ENCODE measurements around the gene VPREB1. TPM values are rescaled to one million over a fixed set of nuclear protein-coding genes. Genes with fewer than 3 reads are reported as not detected.

VPREB1 gene
- total and polyA plus RNA-seq, 10 donors: 0.22 to 9.6 (median 0.30) TPM; not detected in 7

GRCh38 chr22:22210375-22210774 lies 34.2 kb upstream of the VPREB1 start:
- 38 to 48% (median 44%) methylated on average over 4 of the region's 4 CpGs for WGBS, 5 donors
- H3K27me3 ChIP-seq (replicated peaks in 1 of 7): peaks cover 0 to 14% (median 0%) of the 10 kb centered on the region in 7 donors
- no peak overlapping the region for H3K27ac ChIP-seq
- H3K36me3 ChIP-seq: no peaks in the 10 kb centered on the region
- intact Hi-C loops (cut with DNase I; ENCODE audit: low total_unique reads): no loop called here
- DNase-seq: no peak
- H3K9me3 ChIP-seq: no peaks in the 10 kb centered on the region
- TF ChIP-seq POLR2A (IDR thresholded peaks at IDR 0.05): no peak
- TF ChIP-seq POLR2AphosphoS5 (IDR thresholded peaks at IDR 0.05): no peak
- no peak for TF ChIP-seq CTCF (IDR thresholded peaks at IDR 0.05 in 8 of 11, conservative IDR thresholded peaks at IDR 0.05 in 3 of 11)
- H3K4me1 ChIP-seq: peaks cover 0 to 63% (median 24%) of the 10 kb centered on the region in 6 donors
- H3K4me3 ChIP-seq: no peak overlapping the region

- Histone ChIP-seq H3K27ac (no peak overlapping the region), H3K36me3 (no peaks in the 10 kb centered on the region), H3K9me3 (no peaks in the 10 kb centered on the region), H3K27me3 (replicated peaks in 1 of 7) (peaks cover 0 to 14% (median 0%) of the 10 kb centered on the region in 7 donors), H3K4me3 (no peak overlapping the region), H3K4me1 (peaks cover 0 to 63% (median 27%) of the 10 kb centered on the region in 6 donors)
- WGBS, 5 donors: 69 to 77% (median 71%) methylated on average over 12 to 13 of the region's 13 CpGs
- intact Hi-C loops (cut with DNase I; ENCODE audit: low total_unique reads): no loop called here
- no peak for TF ChIP-seq POLR2A (IDR thresholded peaks at IDR 0.05)
- TF ChIP-seq POLR2AphosphoS5 (IDR thresholded peaks at IDR 0.05): no peak
- no peak for TF ChIP-seq CTCF (IDR thresholded peaks at IDR 0.05 in 8 of 11, conservative IDR thresholded peaks at IDR 0.05 in 3 of 11)
- no peak for DNase-seq
Observed at GRCh38 chr22:22210889-22211833, 33.4 kb upstream of the VPREB1 start.

- Histone ChIP-seq H3K27me3 (replicated peaks in 1 of 7) (peaks cover 0 to 14% (median 0%) of the 10 kb centered on the region in 7 donors), H3K9me3 (no peaks in the 10 kb centered on the region), H3K27ac (no peak overlapping the region), H3K4me3 (no peak overlapping the region), H3K36me3 (no peaks in the 10 kb centered on the region), H3K4me1 (peaks cover 0 to 44% (median 17%) of the 10 kb centered on the region in 6 donors)
- WGBS, 5 donors: 41 to 46% (median 43%) methylated on average over 5 of the region's 5 CpGs
- intact Hi-C loops (cut with DNase I; ENCODE audit: low total_unique reads): no loop called here
- TF ChIP-seq CTCF (IDR thresholded peaks at IDR 0.05 in 8 of 11, conservative IDR thresholded peaks at IDR 0.05 in 3 of 11) (no peak), POLR2A (IDR thresholded peaks at IDR 0.05) (no peak), POLR2AphosphoS5 (IDR thresholded peaks at IDR 0.05) (no peak)
- DNase-seq: no peak
Observed at GRCh38 chr22:22213231-22213630, 31.4 kb upstream of the VPREB1 start.

GRCh38 chr22:22214819-22215329 lies 29.7 kb upstream of the VPREB1 start:
- 66 to 77% (median 70%) methylated on average over 4 to 5 of the region's 5 CpGs for WGBS, 5 donors
- Histone ChIP-seq H3K27ac (peak overlapping the region in 1 of 8 donors; percentile 36), H3K36me3 (no peaks in the 10 kb centered on the region), H3K9me3 (no peaks in the 10 kb centered on the region), H3K27me3 (replicated peaks in 1 of 7) (peaks cover 0 to 14% (median 0%) of the 10 kb centered on the region in 7 donors), H3K4me3 (no peak overlapping the region), H3K4me1 (peaks cover 0 to 31% (median 12%) of the 10 kb centered on the region in 6 donors)
- no peak for DNase-seq
- TF ChIP-seq POLR2AphosphoS5 (IDR thresholded peaks at IDR 0.05) (no peak), POLR2A (IDR thresholded peaks at IDR 0.05) (no peak), CTCF (IDR thresholded peaks at IDR 0.05 in 8 of 11, conservative IDR thresholded peaks at IDR 0.05 in 3 of 11) (no peak)
- intact Hi-C loops (cut with DNase I; ENCODE audit: low total_unique reads): no loop called here

Measured in spleen (tissue), 11 donors.